ENCODE measurements around the gene CDCA3. TPM values are rescaled to one million over a fixed set of nuclear protein-coding genes. Genes with fewer than 3 reads are reported as not detected.

Gene CDCA3
- total and polyA plus RNA-seq, 8 donors, result 0.08 to 1.2 (median 0.73) TPM

- DNase-seq, result peak in 1 of 6 donors; percentile 71
- intact Hi-C loops (cut with DNase I), result no loop called here
- TF ChIP-seq, protein P1, sequence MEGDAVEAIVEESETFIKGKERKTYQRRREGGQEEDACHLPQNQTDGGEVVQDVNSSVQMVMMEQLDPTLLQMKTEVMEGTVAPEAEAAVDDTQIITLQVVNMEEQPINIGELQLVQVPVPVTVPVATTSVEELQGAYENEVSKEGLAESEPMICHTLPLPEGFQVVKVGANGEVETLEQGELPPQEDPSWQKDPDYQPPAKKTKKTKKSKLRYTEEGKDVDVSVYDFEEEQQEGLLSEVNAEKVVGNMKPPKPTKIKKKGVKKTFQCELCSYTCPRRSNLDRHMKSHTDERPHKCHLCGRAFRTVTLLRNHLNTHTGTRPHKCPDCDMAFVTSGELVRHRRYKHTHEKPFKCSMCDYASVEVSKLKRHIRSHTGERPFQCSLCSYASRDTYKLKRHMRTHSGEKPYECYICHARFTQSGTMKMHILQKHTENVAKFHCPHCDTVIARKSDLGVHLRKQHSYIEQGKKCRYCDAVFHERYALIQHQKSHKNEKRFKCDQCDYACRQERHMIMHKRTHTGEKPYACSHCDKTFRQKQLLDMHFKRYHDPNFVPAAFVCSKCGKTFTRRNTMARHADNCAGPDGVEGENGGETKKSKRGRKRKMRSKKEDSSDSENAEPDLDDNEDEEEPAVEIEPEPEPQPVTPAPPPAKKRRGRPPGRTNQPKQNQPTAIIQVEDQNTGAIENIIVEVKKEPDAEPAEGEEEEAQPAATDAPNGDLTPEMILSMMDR (IDR thresholded peaks at IDR 0.05), result no peak
- Histone ChIP-seq H3K27ac (no peak overlapping the region), H3K27me3 (no peaks in the 10 kb centered on the region), H3K4me1 (peaks cover 0 to 4% (median 0%) of the 10 kb centered on the region in 3 donors), H3K36me3 (no peaks in the 10 kb centered on the region), H3K9me3 (no peaks in the 10 kb centered on the region), H3K4me3 (no peak overlapping the region)
- ATAC-seq, result no peak
- 92 to 94% methylated on average over 11 of the region's 11 CpGs for WGBS, 2 donors
- no peak for FAIRE-seq
These were observed 20.7 kb downstream of the CDCA3 start for GRCh38 chr12:6830286-6830890.

- intact Hi-C loops (cut with DNase I), result loop anchor here in 1 of 3 donors (10.0 kb wide), 1 partner anchor 95 kb away; no protein-coding TSS in a partner anchor
- TF ChIP-seq, protein P1 (IDR thresholded peaks at IDR 0.05), result no peak
- Histone ChIP-seq H3K27ac (peak overlapping the region in 3 of 4 donors; percentile 57 to 62 (median 58)), H3K4me1 (peaks cover 0 to 4% (median 0%) of the 10 kb centered on the region in 3 donors), H3K4me3 (peak overlapping the region; percentile 74 to 86 (median 84)), H3K27me3 (no peaks in the 10 kb centered on the region), H3K36me3 (no peaks in the 10 kb centered on the region), H3K9me3 (no peaks in the 10 kb centered on the region)
- 25 to 30% methylated on average over 19 of the region's 19 CpGs for WGBS, 2 donors
- DNase-seq, result peak in 2 of 6 donors; percentile 51 to 63
- no peak for FAIRE-seq
- peak; percentile 34 to 43 (median 38) for ATAC-seq
These were observed 21.4 kb downstream of the CDCA3 start for GRCh38 chr12:6829536-6830220.

DNA sequence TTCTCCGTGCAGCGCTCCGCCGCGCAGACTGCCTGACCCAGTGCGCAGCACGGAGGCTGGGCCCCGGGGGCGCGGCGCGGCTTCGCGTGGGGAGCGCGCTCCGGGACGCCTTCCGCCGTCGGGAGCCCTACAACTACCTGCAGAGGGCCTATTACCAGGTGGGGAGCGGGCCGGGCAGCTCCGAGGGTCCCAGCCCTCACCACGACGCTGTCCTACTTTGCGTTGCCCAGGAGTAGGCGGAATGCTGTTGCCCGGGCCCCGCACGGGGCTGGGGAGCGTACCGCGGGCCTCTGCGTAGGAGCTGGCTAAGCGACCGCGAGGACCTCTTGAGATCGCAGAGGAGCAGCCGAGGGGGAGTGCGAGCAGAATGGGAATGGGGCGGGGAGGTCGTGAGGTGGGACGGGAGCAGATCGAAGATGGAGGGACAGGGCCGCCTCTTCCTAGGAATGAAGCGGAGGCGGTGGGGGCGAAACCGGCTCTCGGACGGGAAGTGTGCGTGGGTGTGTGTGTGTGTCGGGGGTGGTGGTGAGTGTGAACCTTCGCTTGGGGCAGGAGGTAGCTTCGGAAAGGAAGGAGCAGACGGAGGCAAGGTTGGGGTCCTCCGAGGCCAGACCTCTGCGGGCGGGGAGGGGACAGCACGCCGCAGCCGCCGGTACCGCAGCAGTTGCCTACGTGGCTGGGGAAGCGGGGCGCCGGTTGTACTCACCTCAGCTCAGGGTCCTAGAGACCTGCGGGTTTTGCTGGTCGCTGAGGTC lies 22.1 kb downstream of the CDCA3 start:
- TF ChIP-seq, protein P1 (IDR thresholded peaks at IDR 0.05), result no peak
- no peaks in the 10 kb centered on the region for H3K27me3 ChIP-seq
- FAIRE-seq, result no peak
- peaks cover 0 to 4% (median 0%) of the 10 kb centered on the region in 3 donors for H3K4me1 ChIP-seq
- DNase-seq, result peak; percentile 47 to 85 (median 64)
- H3K4me3 ChIP-seq, result peak overlapping the region; percentile 74 to 86 (median 84)
- no peaks in the 10 kb centered on the region for H3K9me3 ChIP-seq
- H3K27ac ChIP-seq, result peak overlapping the region; percentile 49 to 62 (median 58)
- 0 to 1% methylated on average over 58 to 71 of the region's 71 CpGs for WGBS, 2 donors
- ATAC-seq, result peak; percentile 70 to 74 (median 72)
- H3K36me3 ChIP-seq, result no peaks in the 10 kb centered on the region
- intact Hi-C loops (cut with DNase I), result loop anchor here in 1 of 3 donors (10.0 kb wide), 1 partner anchor 94 kb away; no protein-coding TSS in a partner anchor

DNA sequence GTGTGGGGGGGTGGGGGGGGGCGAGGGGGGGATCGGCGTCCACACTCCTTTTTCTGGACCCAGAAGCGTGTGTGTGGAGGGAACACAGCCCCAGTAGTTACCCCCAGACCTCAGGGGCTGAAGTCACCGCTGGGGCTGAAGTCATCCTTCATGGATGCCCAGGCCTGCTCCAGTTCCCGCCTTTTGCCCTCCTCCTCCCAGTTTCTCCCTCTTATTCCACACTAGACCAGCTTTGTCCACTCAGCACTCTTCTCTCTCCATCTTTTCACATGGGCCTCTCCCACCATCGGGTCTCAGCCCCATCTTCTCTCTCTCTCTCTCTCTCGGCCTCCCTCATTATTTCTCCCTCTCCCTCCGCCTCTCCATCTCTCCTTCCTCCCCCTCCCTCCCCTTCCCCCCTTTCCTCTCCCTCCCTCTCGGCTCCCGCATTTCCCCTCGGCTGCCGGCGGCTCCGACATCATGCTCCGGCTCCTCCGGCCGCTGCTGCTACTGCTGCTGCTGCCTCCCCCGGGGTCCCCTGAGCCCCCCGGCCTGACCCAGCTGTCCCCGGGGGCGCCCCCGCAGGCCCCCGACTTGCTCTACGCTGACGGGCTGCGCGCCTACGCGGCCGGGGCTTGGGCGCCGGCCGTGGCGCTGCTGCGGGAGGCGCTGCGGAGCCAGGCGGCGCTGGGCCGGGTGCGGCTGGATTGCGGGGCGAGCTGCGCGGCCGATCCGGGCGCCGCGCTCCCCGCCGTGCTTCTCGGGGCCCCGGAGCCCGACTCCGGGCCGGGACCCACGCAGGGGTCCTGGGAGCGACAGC lies 22.9 kb downstream of the CDCA3 start, which contains the start of gene P3H3:
TSS of gene P3H3 (plus strand) at position 426 of the 799 bp plus-strand sequence. CDS start at position 460, 34 bp downstream.
- ATAC-seq (peak; percentile 9 to 54 (median 24)), DNase-seq (peak in 3 of 6 donors; percentile 50 to 75 (median 56)), FAIRE-seq (no peak)
- WGBS, 2 donors, result 1% methylated on average over 56 to 59 of the region's 60 CpGs
- no peaks in the 10 kb centered on the region for H3K36me3 ChIP-seq
- intact Hi-C loops (cut with DNase I), result loop anchor here in 1 of 3 donors (10.0 kb wide), 1 partner anchor 93 kb away; no protein-coding TSS in a partner anchor
- H3K27ac ChIP-seq, result peak within 1 kb of the TSS; percentile 49 to 62 (median 58)
- peaks cover 0 to 4% (median 0%) of the 10 kb centered on the region in 3 donors for H3K4me1 ChIP-seq
- peak within 1 kb of the TSS; percentile 74 to 86 (median 84) for H3K4me3 ChIP-seq
- TF ChIP-seq, protein P1 (IDR thresholded peaks at IDR 0.05), result no peak
- no peaks in the 10 kb centered on the region for H3K27me3 ChIP-seq
- no peaks in the 10 kb centered on the region for H3K9me3 ChIP-seq
